Mesothelial cell of epicardium (in vitro differentiated cells): ENCODE results near the gene VWA5B1. TPM values are rescaled to one million over a fixed set of nuclear protein-coding genes. Genes with fewer than 3 reads are reported as not detected.

Experiments
- DNase-seq, 2 experiments: peaks; one replicate each; pipeline ENCODE4 v3.0.0; 2021; ENCODE audit warnings: low spot score in 2 of 2; ENCODE audit not compliant: unreplicated experiment in 2 of 2
- H3K27ac Mint-ChIP-seq: 2 replicates; pipeline ENCODE4 v1.8.0; 2021; ENCODE audit warnings: mixed read lengths
- H3K27me3 Mint-ChIP-seq: 2 replicates; pipeline ENCODE4 v1.8.0; 2021; ENCODE audit warnings: low read depth, mixed read lengths
- H3K36me3 Mint-ChIP-seq: 2 replicates; pipeline ENCODE4 v1.8.0; 2021; ENCODE audit warnings: mixed read lengths
- H3K4me1 Mint-ChIP-seq: 2 replicates; pipeline ENCODE4 v1.8.0; 2021; ENCODE audit warnings: mixed read lengths
- H3K4me3 Mint-ChIP-seq: 2 replicates; pipeline ENCODE4 v1.8.0; 2021; ENCODE audit warnings: mild to moderate bottlenecking, moderate library complexity, mixed read lengths
- H3K9me3 Mint-ChIP-seq: 2 replicates; pipeline ENCODE4 v1.8.0; 2021; ENCODE audit warnings: mixed read lengths
- total RNA-seq: library from RNA; stranded (reverse); gene quantifications from 3 replicates; pipeline ENCODE4 v1.2.1, GENCODE V29; 2021
- TF ChIP-seq, protein P1 (sequence below): fragments of 200-600 bp; sonication (generic); IDR thresholded peaks from one replicate; pipeline ENCODE4 v1.5.0; 2021; ENCODE audit warnings: antibody characterized with exemption; ENCODE audit not compliant: unreplicated experiment

VWA5B1 gene
- total RNA-seq, 1 donor from 2014 or later: 0.25 TPM

DNA sequence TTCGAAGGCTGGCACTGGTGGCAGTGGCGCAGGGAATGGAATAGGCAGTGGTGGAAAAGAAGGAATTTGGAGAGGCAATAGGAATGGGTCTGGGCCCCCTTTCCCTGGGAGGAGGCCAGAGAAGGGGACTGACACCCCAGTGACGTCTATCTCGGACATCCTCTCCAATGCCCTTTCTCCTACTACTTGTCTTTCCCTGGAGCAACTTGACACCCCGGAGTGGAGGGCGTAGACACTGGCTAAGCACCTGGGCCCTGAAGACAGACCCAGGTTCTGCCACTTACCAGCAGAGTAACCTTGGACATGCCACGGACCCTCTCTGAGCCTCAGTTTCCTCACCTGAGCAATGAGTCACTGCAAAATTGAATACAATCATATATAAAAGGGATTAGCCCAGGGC lies 108.5 kb downstream of the VWA5B1 start:
- Mint-ChIP-seq H3K4me1 (no peaks in the 10 kb centered on the region), H3K9me3 (peaks cover 17% of the 10 kb centered on the region), H3K4me3 (no peak overlapping the region), H3K36me3 (no peaks in the 10 kb centered on the region), H3K27me3 (peaks cover 77% of the 10 kb centered on the region), H3K27ac (no peak overlapping the region)
- TF ChIP-seq, protein P1, sequence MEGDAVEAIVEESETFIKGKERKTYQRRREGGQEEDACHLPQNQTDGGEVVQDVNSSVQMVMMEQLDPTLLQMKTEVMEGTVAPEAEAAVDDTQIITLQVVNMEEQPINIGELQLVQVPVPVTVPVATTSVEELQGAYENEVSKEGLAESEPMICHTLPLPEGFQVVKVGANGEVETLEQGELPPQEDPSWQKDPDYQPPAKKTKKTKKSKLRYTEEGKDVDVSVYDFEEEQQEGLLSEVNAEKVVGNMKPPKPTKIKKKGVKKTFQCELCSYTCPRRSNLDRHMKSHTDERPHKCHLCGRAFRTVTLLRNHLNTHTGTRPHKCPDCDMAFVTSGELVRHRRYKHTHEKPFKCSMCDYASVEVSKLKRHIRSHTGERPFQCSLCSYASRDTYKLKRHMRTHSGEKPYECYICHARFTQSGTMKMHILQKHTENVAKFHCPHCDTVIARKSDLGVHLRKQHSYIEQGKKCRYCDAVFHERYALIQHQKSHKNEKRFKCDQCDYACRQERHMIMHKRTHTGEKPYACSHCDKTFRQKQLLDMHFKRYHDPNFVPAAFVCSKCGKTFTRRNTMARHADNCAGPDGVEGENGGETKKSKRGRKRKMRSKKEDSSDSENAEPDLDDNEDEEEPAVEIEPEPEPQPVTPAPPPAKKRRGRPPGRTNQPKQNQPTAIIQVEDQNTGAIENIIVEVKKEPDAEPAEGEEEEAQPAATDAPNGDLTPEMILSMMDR: no peak
- DNase-seq: no peak

DNA sequence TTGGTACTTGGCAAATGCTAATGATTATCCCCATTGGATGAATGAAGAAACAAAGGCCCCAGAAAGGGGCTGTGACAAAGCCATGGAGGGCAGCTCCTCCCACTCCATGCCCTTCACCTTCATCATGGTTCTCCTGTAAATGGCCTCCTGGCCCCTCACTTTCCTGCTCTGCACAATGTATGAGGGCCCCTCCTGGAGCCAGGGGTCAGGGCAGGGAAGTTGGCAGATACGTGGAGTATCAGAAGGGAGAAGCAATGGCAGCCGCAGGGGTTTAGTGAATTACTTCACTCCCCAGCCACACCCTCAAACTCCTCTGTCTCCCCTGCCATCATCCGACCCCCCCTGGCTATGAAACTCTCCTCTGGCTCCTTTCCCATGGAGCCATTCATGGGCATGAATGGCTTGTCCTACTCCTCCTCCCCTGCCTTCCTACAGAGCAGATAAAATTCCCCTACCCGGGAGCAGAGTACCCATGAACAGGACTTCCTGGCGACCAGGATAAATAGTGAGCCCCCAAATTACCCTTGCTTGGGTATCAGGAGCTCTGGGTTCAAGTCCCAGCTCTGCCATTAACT lies 109.0 kb downstream of the VWA5B1 start:
- TF ChIP-seq, protein P1: no peak
- H3K27me3 Mint-ChIP-seq: peaks cover 78% of the 10 kb centered on the region
- H3K36me3 Mint-ChIP-seq: no peaks in the 10 kb centered on the region
- H3K4me1 Mint-ChIP-seq: no peaks in the 10 kb centered on the region
- H3K9me3 Mint-ChIP-seq: peaks cover 12% of the 10 kb centered on the region
- H3K4me3 Mint-ChIP-seq: no peak overlapping the region
- H3K27ac Mint-ChIP-seq: no peak overlapping the region
- no peak for DNase-seq

DNA sequence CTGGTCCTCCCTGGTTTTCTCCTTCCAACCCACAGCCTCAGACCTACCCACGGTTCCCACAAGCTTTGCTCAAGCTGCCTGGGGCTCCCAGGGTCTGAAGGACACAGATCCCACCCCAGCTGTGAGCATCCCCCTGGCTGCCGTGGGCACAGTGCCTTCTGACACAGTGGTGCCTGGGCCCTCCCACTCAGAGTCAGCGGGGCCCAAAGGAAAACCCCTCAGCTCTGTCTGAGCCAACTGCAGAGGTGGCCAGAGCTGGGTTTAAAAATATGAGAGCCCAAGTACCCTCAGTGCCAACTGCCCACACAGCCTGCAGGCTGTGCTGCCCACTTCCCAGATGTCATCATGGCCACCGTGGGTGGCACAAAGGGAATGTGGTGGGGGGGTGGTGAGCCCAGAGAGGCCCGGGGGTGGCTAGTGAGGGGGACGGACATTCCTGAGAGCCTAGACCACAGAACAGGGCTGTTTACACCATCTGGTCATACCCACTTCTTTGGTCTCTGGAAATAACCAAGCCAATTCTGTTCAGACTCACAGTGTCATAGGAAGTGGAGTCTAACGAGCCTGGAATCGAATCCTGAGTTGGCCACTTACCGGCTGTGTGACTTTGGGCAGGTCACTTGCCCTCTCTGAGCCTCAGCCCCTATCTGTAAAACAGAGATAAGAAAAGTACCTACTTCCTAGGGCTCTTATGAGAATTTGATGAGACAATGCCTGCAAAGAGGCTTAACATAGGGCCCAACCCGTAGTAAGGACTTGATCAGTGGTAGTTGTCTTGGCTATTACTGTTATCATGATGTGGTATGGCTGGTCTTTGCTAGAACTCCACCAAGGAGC lies 109.9 kb downstream of the VWA5B1 start:
- DNase-seq: peak in 1 of 2 experiments; percentile 19
- Mint-ChIP-seq H3K4me3 (no peak overlapping the region), H3K9me3 (peaks cover 7% of the 10 kb centered on the region), H3K36me3 (no peaks in the 10 kb centered on the region), H3K4me1 (no peaks in the 10 kb centered on the region), H3K27me3 (peaks cover 87% of the 10 kb centered on the region), H3K27ac (no peak overlapping the region)
- TF ChIP-seq, protein P1: no peak

DNA sequence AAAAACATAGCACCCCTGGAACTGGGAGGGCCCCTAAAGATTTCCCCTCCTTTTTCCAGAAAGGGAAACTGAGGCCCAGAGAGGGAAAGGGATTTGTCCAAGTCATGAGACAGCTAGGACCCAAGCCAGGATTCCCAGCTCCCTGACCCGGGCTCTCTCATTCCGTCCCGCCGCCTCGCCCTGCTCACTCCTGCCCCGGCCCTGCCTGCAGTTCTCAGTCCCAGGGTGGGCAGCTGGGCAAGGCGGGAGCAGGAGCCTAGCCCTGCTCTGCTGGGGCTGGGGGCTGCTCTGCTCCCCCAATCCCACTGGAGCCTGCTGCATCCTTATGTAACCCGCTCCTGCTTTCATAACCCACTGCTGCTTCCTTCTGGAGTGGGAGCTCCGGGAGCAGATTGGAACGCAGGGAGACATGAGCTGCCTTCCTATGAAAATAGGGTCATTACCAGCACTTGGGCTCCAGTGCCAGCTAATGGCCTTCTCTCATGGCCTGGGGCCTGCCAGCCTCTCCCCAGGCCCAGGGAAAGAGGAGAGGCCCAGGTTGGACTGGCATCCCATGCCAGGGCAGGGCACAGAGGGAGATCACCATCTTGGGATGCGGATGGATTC lies 110.8 kb downstream of the VWA5B1 start:
- Mint-ChIP-seq H3K36me3 (no peaks in the 10 kb centered on the region), H3K4me3 (no peak overlapping the region), H3K27ac (no peak overlapping the region), H3K9me3 (no peaks in the 10 kb centered on the region), H3K4me1 (peaks cover 3% of the 10 kb centered on the region), H3K27me3 (peaks cover 91% of the 10 kb centered on the region)
- DNase-seq: peak in 1 of 2 experiments; percentile 30
- TF ChIP-seq, protein P1: no peak

DNA sequence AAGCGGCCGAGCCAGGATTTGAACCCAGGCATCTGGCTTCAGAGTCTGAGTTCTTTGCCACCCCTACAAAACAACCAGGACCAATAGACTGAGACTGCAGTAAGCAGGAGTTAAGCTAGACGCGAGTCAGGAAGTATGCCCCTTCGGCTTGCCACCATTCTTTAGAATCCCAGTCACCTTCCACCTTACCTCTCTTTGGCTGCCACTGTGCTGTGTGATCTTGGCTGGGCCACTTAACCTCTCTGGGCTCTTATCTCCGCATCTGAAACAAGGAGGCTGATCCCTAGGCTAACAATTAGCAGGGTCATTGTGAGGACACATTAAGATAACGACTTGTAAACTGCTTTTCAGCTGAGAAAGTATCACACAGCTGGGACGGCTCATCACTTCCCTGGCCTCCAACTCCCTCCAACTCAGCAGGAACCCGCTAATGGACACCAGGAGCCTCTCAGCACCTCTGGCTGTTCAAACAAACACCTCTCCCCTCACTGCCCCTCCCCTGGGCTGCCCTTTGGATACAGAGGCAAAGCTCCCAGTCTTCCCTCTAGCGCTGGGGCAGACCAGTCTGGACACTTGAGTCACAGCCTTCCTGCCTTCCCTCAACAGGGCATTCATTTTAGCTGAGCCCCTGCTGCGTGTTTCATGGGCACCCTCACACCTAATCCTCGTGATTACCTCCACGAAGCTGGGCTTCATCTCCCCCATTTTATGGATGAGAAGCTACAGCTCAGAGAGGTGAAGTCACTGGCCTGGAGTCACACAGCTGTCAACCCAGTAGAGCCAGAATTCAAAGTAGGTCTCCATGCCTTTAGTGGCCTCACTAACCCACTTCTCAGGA lies 112.1 kb downstream of the VWA5B1 start:
- H3K36me3 Mint-ChIP-seq: no peaks in the 10 kb centered on the region
- TF ChIP-seq, protein P1: no peak
- H3K27me3 Mint-ChIP-seq: peaks cover 94% of the 10 kb centered on the region
- peaks cover 3% of the 10 kb centered on the region for H3K4me1 Mint-ChIP-seq
- H3K4me3 Mint-ChIP-seq: no peak overlapping the region
- no peaks in the 10 kb centered on the region for H3K9me3 Mint-ChIP-seq
- H3K27ac Mint-ChIP-seq: no peak overlapping the region
- peak in 1 of 2 experiments; percentile 32 for DNase-seq
